HCT116 (cell line): ENCODE data around the gene SPTLC3.

ENCODE experiments used
- CTCF ChIP-seq, 3 experiments: fragments of 200-600 bp in 1 of 3; sonication (generic) in 1 of 3; IDR thresholded peaks in 2 of 3; conservative IDR thresholded peaks in 1 of 3; 2 replicates each; pipeline ENCODE4 v1.5.1; 2012 to 2017; ENCODE audit warnings: low read depth in 2 of 3, low read length in 2 of 3, antibody characterized with exemption in 1 of 3, borderline replicate concordance in 1 of 3, control low read depth in 1 of 3, mild to moderate bottlenecking in 1 of 3, mixed read lengths in 1 of 3, mixed run types in 1 of 3, moderate library complexity in 1 of 3; ENCODE audit not compliant: insufficient read depth in 1 of 3
- JUND ChIP-seq: IDR thresholded peaks from 2 replicates; pipeline ENCODE4 v1.6.1; 2012
- POLR2AphosphoS5 ChIP-seq: IDR thresholded peaks from 2 replicates; pipeline ENCODE4 v1.6.1; 2011; ENCODE audit warnings: mild to moderate bottlenecking, low read depth, low read length, moderate library complexity
- SIN3A ChIP-seq: IDR thresholded peaks from 2 replicates; pipeline ENCODE4 v1.6.1; 2012; ENCODE audit warnings: low read depth

- TF ChIP-seq CTCF (IDR thresholded peaks at IDR 0.05 in 2 of 3, conservative IDR thresholded peaks at IDR 0.05 in 1 of 3; ENCODE audit: borderline replicate concordance in 1 of 3, insufficient read depth in 1 of 3, low read depth in 2 of 3, low read length in 2 of 3) (no peak), SIN3A (no peak), POLR2AphosphoS5 (no peak), JUND (no peak)
Measured at GRCh38 chr20:13118676-13119075, 109.9 kb downstream of the SPTLC3 start.
